Activated CD8-positive, alpha-beta T cell treated with anti-CD3 and anti-CD28 coated beads for 36 hours (primary cell): ENCODE data around the gene GTF3C1. TPM values are rescaled to one million over a fixed set of nuclear protein-coding genes. Genes with fewer than 3 reads are reported as not detected.

Experiments used
- ATAC-seq: fragments of 200-7000 bp; cut with Tn5 transposase; one replicate; pipeline ENCODE4 v1.10.0; 2021; ENCODE audit warnings: mild to moderate bottlenecking, moderate library complexity
- CTCF ChIA-PET: fragments of 350-600 bp; sonication (Branson Sonifier 250); formaldehyde crosslinking; loops from one replicate; lab custom pipeline; 2021; ENCODE audit warnings: antibody characterized with exemption; lab: Charles Lee
- POLR2A ChIA-PET: fragments of 350-600 bp; sonication (Branson Sonifier 250); formaldehyde crosslinking; loops from one replicate; lab custom pipeline; 2021; ENCODE audit warnings: antibody characterized with exemption; lab: Charles Lee
- DNase-seq: peaks from one replicate; pipeline ENCODE4 v3.0.0-alpha.2; 2020
- H3K27ac Mint-ChIP-seq: one replicate; pipeline ENCODE4 v1.8.0; 2021; ENCODE audit warnings: mild to moderate bottlenecking, mixed read lengths
- H3K27me3 Mint-ChIP-seq: one replicate; pipeline ENCODE4 v1.8.0; 2021; ENCODE audit warnings: mixed read lengths
- H3K36me3 Mint-ChIP-seq: one replicate; pipeline ENCODE4 v1.8.0; 2021; ENCODE audit warnings: low read depth, mixed read lengths
- H3K4me1 Mint-ChIP-seq: one replicate; pipeline ENCODE4 v1.8.0; 2021; ENCODE audit warnings: low read depth, mixed read lengths
- H3K4me3 Mint-ChIP-seq: one replicate; pipeline ENCODE4 v1.8.0; 2021; ENCODE audit warnings: mild to moderate bottlenecking, moderate library complexity, mixed read lengths
- H3K9me3 Mint-ChIP-seq: one replicate; pipeline ENCODE4 v1.8.0; 2021; ENCODE audit warnings: mixed read lengths
- CTCF ChIP-seq: fragments of 200-600 bp; IDR thresholded peaks from one replicate; pipeline ENCODE4 v1.8.0; 2022; ENCODE audit warnings: antibody characterized with exemption, mild to moderate bottlenecking
- intact Hi-C: fragments of 100-400 bp; cut with micrococcal nuclease; formaldehyde crosslinking; loops from one replicate; pipeline ENCODE4 v1.10.0; 2022
- total RNA-seq, 2 experiments: library from RNA; stranded (reverse); gene quantifications; one replicate each; pipeline ENCODE4 v1.2.3, GENCODE V29; 2021

Gene GTF3C1
- total RNA-seq, 2 experiments from 2014 or later: 55.9 to 58.6 TPM

GRCh38 chr16:27529962-27530361, 19.8 kb downstream of the GTF3C1 start:
- no peaks in the 10 kb centered on the region for H3K27me3 Mint-ChIP-seq
- peaks cover 4% of the 10 kb centered on the region for H3K4me1 Mint-ChIP-seq
- H3K36me3 Mint-ChIP-seq: peaks cover 41% of the 10 kb centered on the region
- H3K9me3 Mint-ChIP-seq: no peaks in the 10 kb centered on the region
- no peak overlapping the region for H3K4me3 Mint-ChIP-seq
- no peak for TF ChIP-seq CTCF
- no peak for ATAC-seq
- ChIA-PET CTCF (no interaction called here), POLR2A (no interaction called here)
- intact Hi-C loops: no loop called here
- no peak for DNase-seq
- H3K27ac Mint-ChIP-seq: no peak overlapping the region

- intact Hi-C loops: no loop called here
- Mint-ChIP-seq H3K27ac (no peak overlapping the region), H3K36me3 (peaks cover 38% of the 10 kb centered on the region), H3K4me3 (no peak overlapping the region), H3K4me1 (peaks cover 4% of the 10 kb centered on the region), H3K9me3 (no peaks in the 10 kb centered on the region), H3K27me3 (no peaks in the 10 kb centered on the region)
- CTCF ChIA-PET: interaction anchor here (3.1 kb wide), 1 partner anchor 13 kb away, joined by 11 read pairs; no protein-coding TSS in a partner anchor
- POLR2A ChIA-PET: no interaction called here
- DNase-seq (no peak), ATAC-seq (no peak)
- no peak for TF ChIP-seq CTCF
These were observed 21.4 kb downstream of the GTF3C1 start for GRCh38 chr16:27528294-27528693.

- H3K9me3 Mint-ChIP-seq: no peaks in the 10 kb centered on the region
- peaks cover 28% of the 10 kb centered on the region for H3K36me3 Mint-ChIP-seq
- DNase-seq: no peak
- ATAC-seq: no peak
- no peak overlapping the region for H3K4me3 Mint-ChIP-seq
- no peak overlapping the region for H3K27ac Mint-ChIP-seq
- no peaks in the 10 kb centered on the region for H3K4me1 Mint-ChIP-seq
- intact Hi-C loops: no loop called here
- ChIA-PET CTCF (interaction anchor here (1.5 to 3.1 kb wide), 2 partner anchors 8 to 11 kb away, joined by 3 to 11 read pairs; no protein-coding TSS in a partner anchor), POLR2A (interaction anchor here (0.8 kb wide), 1 partner anchor 9 kb away, joined by 3 read pairs; no protein-coding TSS in a partner anchor)
- H3K27me3 Mint-ChIP-seq: no peaks in the 10 kb centered on the region
- no peak for TF ChIP-seq CTCF
These were observed 23.5 kb downstream of the GTF3C1 start for GRCh38 chr16:27526180-27526579.

GRCh38 chr16:27522173-27522707, 27.5 kb downstream of the GTF3C1 start:
- H3K27ac Mint-ChIP-seq: peak overlapping the region; percentile 3
- H3K4me1 Mint-ChIP-seq: no peaks in the 10 kb centered on the region
- intact Hi-C loops: no loop called here
- H3K27me3 Mint-ChIP-seq: no peaks in the 10 kb centered on the region
- TF ChIP-seq CTCF: no peak
- DNase-seq (no peak), ATAC-seq (no peak)
- H3K36me3 Mint-ChIP-seq: peaks cover 14% of the 10 kb centered on the region
- CTCF ChIA-PET: interaction anchor here (1.6 kb wide), 1 partner anchor 28 kb away, joined by 4 read pairs; the partner anchor contains the start of gene KATNIP
- H3K4me3 Mint-ChIP-seq: no peak overlapping the region
- POLR2A ChIA-PET: no interaction called here
- no peaks in the 10 kb centered on the region for H3K9me3 Mint-ChIP-seq

- Mint-ChIP-seq H3K27me3 (no peaks in the 10 kb centered on the region), H3K36me3 (peaks cover 14% of the 10 kb centered on the region), H3K4me1 (no peaks in the 10 kb centered on the region), H3K9me3 (no peaks in the 10 kb centered on the region), H3K27ac (no peak overlapping the region), H3K4me3 (no peak overlapping the region)
- ATAC-seq (no peak), DNase-seq (no peak)
- ChIA-PET POLR2A (no interaction called here), CTCF (interaction anchor here (1.2 kb wide), 1 partner anchor 10 kb away, joined by 3 read pairs; no protein-coding TSS in a partner anchor)
- TF ChIP-seq CTCF: no peak
- intact Hi-C loops: no loop called here
These were observed 28.6 kb downstream of the GTF3C1 start for GRCh38 chr16:27520982-27521673.
